AG20443 (cell line): ENCODE measurements around the gene NTM.
"Not testable (repeated sequence)": the region's sequence is repeated elsewhere in the genome, so short reads cannot be mapped to it uniquely, and the experiment has no call there.

Experiments used
- DNase-seq: peaks from one replicate; pipeline ENCODE4 v3.0.0; 2012; ENCODE audit warnings: low spot score, mixed read lengths

The NTM gene

DNA sequence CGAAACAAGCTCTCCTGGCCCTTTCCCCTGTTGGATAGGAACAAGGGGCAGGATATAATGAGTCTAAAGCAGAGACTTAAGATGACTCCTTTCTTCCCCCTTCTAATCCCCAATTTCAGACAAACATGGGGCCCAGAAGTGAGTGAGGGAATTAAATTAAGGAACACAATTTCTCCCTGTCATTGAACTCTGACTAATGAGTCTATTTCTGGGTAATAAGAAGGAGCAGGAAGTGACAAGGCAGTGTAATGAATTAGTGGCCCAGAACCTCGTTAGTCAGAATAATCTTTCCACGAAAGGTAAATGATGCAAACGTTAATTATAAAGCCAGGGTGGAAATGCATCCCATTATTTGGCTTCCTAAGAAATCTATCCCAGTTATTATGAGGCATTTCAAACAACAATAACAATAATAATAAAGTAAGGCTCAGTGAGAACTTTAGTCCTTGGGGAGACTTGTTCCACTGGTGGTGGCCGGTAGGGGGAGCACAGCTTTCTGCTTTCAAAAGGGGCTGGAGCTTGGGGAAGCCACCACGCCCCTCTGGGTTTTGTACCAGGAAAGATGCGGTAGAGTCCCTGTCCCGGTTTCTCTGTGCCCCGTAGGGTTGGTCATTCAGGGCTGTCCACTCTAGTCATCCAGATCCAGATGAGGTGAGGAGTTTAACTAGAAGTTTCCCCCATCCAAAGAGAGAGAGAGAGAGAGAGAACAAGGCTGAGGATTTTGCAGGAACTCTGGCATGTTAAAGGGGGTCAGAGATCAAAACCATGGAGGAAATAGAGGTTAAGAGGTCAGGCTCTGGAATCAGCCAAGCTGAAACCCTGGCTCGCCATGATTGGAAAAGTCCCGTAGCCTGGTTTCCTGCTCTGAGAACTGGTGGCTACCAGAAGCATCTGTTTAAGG is 298.3 kb downstream of the NTM start:
- peak; percentile 73 for DNase-seq

GRCh38 chr11:131669401-131669780 is 299.0 kb downstream of the NTM start:
- DNase-seq, result no peak

DNA sequence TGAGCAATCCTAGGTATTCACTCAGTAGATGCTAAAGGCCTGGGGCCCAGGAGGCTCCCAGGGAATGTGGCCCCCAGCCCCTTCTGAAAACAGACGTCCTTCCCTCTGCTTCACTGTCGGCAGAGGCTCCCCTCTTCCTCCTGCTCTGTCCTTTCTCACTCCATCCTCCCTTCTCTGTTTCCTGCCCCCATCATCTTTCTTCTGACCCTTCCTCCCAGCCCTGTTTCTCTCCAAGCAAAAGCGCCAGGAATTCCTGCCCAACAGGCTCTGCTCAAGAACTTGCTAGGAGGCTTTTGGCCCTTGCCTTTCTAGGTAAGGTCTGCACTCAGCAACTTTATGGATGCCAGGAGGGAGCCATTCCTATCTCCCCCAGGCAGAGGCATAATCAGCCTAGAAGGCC is 300.5 kb downstream of the NTM start:
- no peak for DNase-seq

- DNase-seq, result no peak
These were observed 300.9 kb downstream of the NTM start for GRCh38 chr11:131671320-131671719.

DNA sequence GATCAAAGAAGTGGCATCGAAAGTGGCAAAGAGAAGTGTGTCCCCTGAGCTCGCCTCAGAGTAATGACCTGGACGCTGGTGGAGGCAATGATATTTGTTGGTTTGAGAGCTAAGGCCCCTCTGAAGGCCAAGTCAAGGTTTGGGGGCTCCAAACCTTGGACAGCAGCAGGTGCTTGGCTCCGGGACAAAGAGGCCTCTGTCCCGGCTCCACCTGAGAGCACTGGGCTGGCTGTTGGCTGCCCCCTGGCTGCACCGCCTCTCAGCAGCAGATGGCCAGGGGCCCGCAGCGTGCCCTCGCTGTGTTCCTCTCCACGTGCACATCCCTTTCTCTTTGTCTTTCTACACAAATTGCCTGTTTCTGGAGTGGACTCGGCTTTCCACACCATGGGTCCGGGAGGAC is 301.3 kb downstream of the NTM start:
- DNase-seq, result no peak

GRCh38 chr11:131672191-131672590 is 301.8 kb downstream of the NTM start:
- DNase-seq, result no peak

- DNase-seq, result peak; percentile 90
These were observed 303.8 kb downstream of the NTM start for GRCh38 chr11:131674051-131674755.

GRCh38 chr11:131675121-131675888 is 304.9 kb downstream of the NTM start:
- DNase-seq, result peak; percentile 34

- DNase-seq, result no peak
These were observed 307.5 kb downstream of the NTM start for GRCh38 chr11:131677828-131678470.

- DNase-seq, result no peak
These were observed 308.4 kb downstream of the NTM start for GRCh38 chr11:131678658-131679340.

- DNase-seq, result not testable (repeated sequence)
These were observed 310.0 kb downstream of the NTM start for GRCh38 chr11:131680448-131680847.

- DNase-seq, result no peak
These were observed 311.5 kb downstream of the NTM start for GRCh38 chr11:131681920-131682319.

GRCh38 chr11:131682373-131683015 is 312.1 kb downstream of the NTM start:
- no peak for DNase-seq

- DNase-seq, result no peak
These were observed 312.7 kb downstream of the NTM start for GRCh38 chr11:131683131-131683530.

DNA sequence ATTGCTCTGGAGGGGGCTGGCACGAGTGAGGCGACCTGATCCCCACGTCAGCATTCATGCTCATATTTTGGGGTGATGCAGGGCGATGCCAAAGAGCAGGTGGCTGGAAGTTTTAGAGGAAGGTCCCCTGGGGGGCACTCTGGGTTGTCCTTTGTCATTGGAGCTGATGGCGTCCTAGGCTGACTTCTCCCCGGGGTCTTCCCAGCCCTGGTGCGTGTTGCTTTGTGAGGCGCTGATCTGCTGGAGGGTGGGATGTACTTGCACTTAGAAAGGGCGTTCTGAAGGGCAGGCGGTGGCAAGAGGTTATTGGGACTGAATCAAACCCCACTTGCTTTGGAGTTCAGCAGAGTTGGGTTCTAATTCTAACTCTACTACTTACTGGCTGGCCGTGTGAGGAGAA is 313.3 kb downstream of the NTM start:
- no peak for DNase-seq

DNA sequence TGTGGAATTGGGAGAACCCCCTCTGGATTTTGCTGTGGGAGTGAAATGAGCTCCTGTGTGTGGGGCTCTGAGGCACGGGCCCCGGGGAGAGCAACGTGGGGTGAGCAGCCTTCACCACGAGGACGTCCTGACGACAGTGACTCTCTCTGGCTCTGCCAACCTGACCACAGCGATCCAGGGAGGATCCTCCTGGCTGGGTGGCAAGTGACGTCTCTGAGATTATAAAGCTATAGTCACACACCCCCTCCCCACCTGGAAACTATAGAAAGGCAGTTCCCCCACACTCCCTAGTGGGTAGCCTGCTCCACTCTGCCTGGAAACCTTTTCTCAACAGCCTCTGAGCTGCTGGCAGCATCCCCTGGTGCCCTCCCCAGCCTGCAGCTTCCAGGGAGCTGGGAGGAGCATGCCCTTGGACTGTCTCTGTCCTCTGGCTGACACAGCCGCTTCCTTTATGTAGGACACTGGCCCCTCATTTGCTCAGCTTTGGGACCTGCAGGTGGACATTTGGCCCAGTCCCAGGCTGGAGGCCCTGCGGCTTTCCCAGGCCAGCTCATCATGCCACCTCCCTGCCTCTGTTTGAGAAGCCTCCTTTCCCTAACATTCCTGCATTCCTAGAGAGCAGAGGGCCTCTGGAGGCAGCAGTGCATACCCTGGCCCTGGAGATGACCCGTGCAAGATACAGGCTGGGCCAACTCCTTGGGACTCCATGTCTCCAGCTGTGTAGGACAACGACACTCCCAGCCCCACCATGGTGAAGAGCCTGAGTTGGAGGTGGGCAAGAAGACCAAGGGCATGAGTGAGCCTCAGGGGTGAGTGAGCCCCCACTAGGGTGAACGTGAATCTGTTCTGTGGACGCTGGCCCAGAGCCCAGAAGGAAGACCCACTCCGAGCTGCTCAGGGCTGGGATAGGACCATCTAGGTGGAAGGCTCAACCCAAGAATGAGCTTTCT is 314.0 kb downstream of the NTM start:
- DNase-seq, result no peak

- DNase-seq, result no peak
These were observed 314.8 kb downstream of the NTM start for GRCh38 chr11:131685206-131685605.

DNA sequence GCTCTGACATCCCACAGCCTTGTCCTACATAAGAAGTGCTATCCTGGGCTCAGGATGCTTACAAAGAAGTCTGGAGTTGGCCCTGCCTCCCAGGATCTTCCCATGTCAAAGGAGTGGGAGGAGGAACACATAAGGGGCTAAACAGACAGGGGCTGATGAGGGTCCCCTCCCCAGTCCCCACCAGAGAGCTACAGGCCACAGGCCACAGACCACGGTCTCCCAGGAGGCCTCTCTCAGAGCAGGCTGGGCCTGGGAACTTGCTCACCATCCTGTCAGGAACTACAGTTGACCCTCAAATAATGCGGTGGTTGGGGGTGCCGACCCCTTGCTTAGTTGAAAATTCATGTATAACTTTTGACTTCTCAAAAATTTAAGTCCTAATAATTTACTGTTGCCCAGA is 315.5 kb downstream of the NTM start:
- DNase-seq, result no peak

DNA sequence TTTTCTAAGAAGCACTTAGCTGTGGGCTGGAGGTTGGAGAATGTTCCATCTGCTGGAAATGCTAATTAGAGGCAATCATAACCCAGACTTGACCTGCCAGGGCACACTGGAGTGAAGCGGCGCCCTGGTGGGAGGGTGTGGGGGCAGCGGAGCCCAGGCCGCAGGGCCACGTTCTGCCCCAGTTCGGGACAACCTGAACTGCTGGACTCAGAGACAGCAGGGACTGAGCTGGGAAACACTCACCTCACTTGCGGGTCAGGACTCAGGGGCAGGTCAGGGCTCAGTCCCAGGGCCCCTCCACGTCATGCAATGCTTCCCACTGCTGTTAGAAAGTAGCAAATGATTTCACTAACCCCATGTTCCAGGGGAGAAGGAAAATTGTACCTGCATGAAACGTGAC is 316.4 kb downstream of the NTM start:
- DNase-seq, result no peak
